ENCODE results near the gene DISC1.

DISC1 gene

GRCh38 chr1:231663211-231663792 lies 36.7 kb downstream of the DISC1 start:
- TF ChIP-seq CTCF (IDR thresholded peaks at IDR 0.05; ENCODE audit: control insufficient read depth, extremely low read depth, insufficient read depth): no peak
- DNase-seq (ENCODE audit: low read depth): no peak
- H3K4me3 ChIP-seq (ENCODE audit: low read depth, low read length): no peak overlapping the region

GRCh38 chr1:231665101-231665500 lies 38.5 kb downstream of the DISC1 start:
- no peak overlapping the region for H3K4me3 ChIP-seq (ENCODE audit: low read depth, low read length)
- TF ChIP-seq CTCF (IDR thresholded peaks at IDR 0.05; ENCODE audit: control insufficient read depth, extremely low read depth, insufficient read depth): no peak
- no peak for DNase-seq (ENCODE audit: low read depth)

GRCh38 chr1:231665726-231666125 lies 39.1 kb downstream of the DISC1 start:
- no peak for TF ChIP-seq CTCF (IDR thresholded peaks at IDR 0.05; ENCODE audit: control insufficient read depth, extremely low read depth, insufficient read depth)
- H3K4me3 ChIP-seq (ENCODE audit: low read depth, low read length): no peak overlapping the region
- DNase-seq (ENCODE audit: low read depth): no peak

GRCh38 chr1:231666220-231666936 lies 39.8 kb downstream of the DISC1 start:
- TF ChIP-seq CTCF (IDR thresholded peaks at IDR 0.05; ENCODE audit: control insufficient read depth, extremely low read depth, insufficient read depth): no peak
- DNase-seq (ENCODE audit: low read depth): no peak
- no peak overlapping the region for H3K4me3 ChIP-seq (ENCODE audit: low read depth, low read length)

- DNase-seq (ENCODE audit: low read depth): no peak
- no peak for TF ChIP-seq CTCF (IDR thresholded peaks at IDR 0.05; ENCODE audit: control insufficient read depth, extremely low read depth, insufficient read depth)
- H3K4me3 ChIP-seq (ENCODE audit: low read depth, low read length): no peak overlapping the region
Measured at GRCh38 chr1:231666937-231667608, 40.5 kb downstream of the DISC1 start.

GRCh38 chr1:231667896-231668506 lies 41.4 kb downstream of the DISC1 start:
- H3K4me3 ChIP-seq (ENCODE audit: low read depth, low read length): no peak overlapping the region
- TF ChIP-seq CTCF (IDR thresholded peaks at IDR 0.05; ENCODE audit: control insufficient read depth, extremely low read depth, insufficient read depth): no peak
- no peak for DNase-seq (ENCODE audit: low read depth)
